GM18508 (cell line): Measurements from ENCODE around the gene HAUS5.

ENCODE experiments used
- ATAC-seq: cut with Tn5 transposase; IDR thresholded peaks from one replicate; pipeline ENCODE4 v1.9.1; 2021; ENCODE audit warnings: moderate number of reproducible peaks; ENCODE audit not compliant: insufficient read depth, unreplicated experiment

The HAUS5 gene

DNA sequence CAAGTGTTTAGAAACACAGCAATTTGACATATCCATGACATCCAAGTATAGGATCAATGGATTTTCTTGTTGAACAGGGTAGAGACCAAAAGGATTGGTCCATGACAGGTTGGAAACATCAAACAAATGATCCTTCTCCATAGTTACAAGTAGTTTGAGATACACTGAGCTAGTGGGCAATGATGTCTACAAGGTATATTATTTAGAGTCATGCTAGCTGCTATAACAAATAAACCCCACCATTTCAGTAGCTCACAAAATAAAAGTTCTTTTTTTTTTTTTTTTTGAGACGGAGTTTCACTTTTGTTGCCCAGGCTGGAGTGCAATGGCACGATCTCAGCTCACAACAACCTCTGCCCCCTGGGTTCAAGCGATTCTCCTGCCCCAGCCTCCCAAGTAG is 4.9 kb upstream of the HAUS5 start:
- no peak for ATAC-seq

DNA sequence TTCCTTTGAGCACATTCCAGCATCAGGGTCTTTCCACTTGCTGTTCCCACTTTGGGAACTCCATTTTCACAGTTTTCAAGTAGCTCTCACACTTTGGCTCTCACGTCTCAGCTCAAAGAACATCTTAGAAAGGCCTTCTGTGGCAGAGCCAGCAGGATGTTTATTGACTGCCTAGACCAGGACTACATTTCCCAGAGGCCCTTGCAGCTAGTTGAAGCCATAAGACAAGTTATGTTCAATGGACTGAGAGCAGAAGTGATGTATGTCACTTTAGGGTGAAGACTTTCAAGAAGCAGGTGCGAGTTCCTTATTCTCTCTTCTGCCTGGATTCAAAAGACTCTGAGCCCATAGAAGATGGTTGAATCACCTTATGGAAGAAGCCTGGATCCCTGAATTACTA is 4.3 kb upstream of the HAUS5 start:
- ATAC-seq = no peak

DNA sequence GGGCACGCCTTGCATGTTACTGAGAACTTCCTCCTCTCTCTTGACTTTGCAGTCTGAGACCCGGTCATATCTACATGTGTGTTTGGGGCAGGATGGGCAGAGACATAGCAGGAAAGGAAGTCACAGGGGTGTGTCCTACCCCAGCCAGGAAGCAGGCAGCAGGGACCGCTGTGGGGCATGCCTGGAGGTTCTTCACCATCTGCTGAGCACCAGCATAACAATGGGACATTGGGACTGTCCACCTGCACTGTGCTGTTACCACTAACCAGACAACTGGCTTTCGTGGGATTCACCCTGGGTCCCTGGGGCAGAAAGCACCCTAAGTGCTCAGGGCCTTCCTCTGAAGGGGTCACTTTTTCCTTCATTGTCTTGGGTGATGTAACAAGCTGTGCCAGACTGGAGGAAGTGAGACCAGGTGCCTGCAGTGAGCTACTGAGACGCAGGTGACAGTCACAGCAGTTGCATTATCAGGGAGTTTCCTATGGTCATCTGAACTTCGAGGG is 2.6 kb upstream of the HAUS5 start:
- ATAC-seq = no peak

DNA sequence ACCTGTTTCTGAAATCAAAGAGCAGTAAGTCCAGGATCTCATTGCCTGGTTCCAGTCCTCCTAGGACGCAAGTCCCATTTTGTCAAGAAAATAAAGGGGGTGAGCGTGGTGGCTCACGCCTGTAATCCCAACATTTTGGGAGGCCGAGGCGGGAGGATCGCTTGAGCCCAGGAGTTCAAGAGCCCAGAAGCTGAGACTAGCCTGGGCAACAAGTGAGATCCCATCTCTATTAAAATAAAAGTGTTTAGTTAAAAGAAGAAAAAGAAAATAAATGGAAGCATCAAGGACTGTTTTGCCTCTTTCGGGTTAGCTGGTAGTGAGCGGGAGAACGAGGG is 344 bp upstream of the HAUS5 start:
- no peak for ATAC-seq

DNA sequence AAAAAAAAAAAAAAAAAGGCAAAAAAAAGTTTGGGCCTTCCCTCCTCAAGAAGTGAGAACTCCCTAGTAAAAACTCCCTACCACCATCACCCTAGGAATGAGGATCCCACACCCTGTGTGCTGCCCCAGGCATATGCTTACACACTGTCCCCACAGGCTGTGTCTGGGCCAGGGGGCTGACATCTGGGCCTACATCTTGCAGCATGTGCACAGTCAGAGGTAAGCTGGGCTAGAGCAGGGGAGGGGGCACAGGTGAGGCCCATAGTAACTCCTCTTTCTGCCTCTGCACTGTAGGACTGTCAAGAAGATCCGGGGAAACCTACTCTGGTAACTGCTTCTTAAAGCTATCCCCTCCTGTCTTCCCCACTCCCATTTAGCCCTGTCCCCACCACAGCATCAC is 1.0 kb downstream of the HAUS5 start:
- ATAC-seq = no peak

DNA sequence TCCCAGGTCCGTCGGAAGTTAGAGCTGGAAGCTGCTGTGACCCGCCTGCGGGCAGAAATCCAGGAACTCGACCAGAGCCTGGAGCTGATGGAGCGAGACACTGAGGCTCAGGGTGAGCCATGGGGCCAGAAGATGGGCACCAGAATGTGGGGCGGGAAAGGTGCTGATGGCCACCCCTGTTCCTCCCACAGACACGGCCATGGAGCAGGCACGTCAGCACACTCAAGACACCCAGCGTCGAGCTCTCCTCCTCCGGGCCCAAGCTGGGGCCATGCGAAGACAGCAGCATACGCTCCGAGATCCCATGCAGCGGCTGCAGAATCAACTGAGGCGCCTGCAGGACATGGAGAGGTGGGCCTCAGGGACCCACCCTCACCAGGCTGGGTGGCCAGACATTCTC is 2.5 kb downstream of the HAUS5 start:
- ATAC-seq = no peak

DNA sequence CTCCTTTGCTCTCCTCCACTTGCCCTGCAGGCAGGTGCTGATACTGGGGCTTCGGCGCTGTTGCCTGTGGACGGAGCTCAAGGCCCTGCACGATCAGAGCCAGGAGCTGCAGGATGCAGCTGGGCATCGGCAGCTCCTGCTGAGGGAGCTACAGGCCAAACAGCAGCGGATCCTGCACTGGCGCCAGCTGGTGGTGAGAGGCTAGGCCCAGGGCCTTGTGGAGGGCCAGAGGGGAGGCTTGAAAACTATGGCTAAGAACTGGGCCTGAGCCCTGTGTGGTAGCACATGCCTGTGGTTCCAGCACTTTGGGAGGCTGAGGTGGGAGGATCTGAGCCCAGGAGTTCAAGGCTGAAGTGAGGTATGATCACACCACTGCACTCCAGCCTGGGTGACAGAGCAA is 6.3 kb downstream of the HAUS5 start:
- ATAC-seq = no peak

DNA sequence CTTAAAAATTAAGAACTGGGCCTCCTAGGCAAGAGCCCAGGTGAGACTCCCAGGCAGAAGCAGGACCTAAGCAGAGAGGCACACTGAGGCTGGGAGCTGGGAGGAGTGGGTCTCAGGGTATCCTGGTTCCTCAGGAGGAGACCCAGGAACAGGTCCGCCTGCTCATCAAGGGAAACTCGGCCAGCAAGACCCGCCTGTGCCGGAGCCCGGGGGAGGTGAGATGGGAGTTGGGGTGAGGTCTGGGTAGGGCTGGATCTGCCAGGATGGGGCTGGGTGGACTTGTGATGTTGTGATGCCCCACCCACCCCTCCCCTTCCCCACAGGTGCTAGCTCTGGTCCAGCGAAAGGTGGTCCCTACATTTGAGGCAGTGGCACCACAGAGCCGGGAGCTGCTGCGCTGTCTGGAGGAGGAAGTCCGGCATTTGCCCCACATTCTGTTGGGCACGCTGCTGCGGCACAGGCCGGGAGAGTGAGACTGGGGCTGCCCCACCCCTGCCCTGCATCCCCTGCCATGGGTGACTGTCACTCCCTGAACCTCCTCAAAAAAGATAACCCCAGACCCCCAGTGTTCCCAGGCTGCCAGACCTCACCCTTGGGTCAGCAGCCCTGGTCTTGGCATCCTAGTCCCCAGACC is 6.9 kb downstream of the HAUS5 start:
- ATAC-seq = no peak

DNA sequence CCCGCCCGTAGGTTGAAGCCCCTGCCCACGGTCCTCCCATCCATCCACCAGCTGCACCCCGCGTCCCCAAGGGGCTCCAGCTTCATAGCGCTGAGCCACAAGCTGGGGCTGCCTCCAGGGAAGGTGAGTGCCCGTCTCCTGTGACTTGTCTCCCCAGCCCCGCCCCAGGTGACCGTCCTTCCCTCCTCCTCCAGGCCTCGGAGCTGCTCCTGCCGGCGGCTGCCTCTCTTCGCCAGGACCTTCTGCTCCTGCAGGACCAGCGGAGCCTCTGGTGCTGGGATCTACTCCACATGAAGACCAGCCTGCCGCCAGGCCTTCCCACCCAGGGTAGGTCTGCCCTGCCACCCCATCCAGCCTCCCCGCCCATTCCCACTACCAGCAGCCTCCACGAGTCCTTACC is 7.5 kb downstream of the HAUS5 start:
- ATAC-seq = no peak

DNA sequence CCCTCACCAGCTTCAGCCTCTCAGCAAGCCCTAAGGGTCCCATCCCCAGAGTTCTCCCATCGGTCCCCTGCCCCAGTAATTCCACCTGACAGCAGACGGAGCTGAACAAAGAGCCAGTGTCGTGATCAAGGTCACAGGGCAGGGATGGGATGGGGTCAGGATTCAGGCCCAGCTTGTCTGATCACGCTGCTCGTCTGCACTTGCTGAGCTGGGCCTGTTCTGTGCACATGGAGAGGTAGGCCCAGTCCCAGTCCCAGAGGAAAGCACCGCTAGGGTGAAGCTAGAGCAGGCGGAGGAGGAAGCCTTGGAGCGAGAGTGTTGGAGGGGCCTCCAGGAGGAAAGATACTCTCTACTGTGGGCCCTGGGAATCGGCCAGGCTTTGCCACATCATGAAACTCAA is 9.2 kb downstream of the HAUS5 start:
- no peak for ATAC-seq

DNA sequence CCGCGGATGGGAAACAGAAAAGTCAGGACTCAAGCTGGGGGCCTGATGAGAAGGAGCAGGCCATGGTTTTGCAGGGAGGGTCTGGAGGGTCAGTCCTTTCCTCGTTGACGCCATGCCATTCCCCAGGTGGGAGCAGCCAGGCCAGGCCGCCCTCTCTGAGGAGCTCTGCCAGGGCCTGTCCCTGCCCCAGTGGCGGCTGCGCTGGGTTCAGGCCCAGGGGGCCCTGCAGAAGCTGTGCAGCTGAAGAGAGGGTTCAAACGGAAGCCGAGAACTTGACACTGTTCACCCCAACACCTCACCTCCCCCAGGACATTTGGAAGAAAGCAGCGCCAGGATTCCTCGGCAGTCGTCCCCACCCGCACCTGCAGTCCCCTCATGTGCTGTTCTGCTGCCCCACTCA is 10.2 kb downstream of the HAUS5 start:
- ATAC-seq = no peak

DNA sequence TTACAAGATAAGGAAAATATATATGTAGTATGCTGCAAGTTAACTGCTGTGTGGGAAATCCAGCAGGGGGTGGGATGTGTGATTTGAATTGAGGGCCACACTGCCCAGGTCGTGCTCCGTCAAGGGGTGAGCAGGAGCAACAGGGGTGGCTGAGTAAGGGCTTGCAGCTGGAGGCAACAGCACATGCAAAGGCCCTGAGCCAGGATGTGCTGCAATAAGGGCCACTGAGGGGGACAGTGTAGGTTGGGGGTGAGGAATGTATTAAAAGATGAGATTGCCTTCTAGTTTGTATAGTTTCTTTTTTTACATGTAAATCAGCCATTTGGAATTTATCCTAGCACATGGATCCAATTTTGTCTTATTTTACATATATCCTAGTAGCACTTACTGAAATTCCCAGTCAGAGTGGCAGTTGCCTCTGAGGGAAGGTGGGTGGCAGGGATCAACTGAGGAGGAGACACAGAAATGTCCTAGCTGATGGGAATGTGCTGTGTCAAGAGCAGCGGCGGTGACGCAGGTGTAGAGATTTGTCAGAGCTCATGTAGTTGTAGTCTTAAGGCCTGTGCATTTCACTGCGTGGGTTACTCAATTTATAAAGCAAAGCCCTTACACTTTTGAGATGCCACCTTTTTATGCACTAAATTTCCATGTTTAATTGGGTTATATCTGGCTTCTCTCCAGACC is 10.9 kb downstream of the HAUS5 start:
- ATAC-seq = no peak

DNA sequence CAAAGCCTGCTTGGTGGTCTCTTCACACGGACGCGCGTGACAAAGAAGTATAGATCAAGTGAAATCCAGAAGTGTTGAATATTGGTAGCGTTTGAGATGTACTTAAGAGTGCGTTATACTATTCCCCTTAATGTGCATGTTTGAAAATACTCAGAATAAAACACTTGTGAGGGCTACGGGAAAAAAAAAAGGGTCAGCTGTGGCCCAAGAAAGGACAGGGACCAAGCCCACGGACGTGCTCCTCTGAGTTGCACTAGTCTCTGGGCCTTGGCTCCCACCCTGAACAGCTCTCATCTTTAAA is 15.7 kb downstream of the HAUS5 start:
- no peak for ATAC-seq

DNA sequence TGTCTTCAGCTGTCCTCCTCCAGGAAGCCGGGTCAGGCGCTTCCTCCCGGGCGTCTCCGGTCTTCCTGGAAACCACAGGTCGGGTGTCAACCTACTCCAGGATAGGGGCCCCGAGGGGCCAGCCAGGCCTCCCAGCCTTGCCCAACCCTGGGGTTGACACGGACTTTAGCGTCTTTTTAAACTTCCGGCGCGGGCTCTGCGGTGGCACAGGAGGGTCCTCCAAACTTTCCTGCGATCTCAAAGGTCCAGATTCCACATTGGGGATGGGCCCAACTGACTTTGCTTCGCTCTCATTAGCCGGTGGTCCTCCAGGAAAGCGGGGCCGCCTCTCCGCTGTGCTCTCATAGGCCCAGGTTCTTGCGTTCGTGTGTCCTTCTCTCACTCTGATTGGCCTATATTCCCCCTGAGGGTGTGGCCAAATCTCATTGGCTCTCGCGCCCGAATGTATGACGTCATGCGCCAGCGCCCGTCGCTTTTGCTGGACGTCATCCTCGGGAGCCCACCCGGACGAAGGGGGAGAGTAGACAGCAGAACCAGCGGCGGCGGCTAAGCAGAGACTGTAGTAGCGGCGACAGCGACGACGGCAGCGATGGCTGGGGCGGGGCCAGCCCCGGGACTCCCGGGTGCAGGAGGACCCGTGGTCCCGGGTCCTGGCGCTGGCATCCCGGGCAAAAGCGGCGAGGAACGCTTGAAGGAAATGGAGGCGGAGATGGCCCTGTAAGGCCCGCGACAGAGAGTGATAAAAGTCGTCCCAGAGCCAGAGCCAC is 16.2 kb downstream of the HAUS5 start, which contains the start of gene RBM42:
TSS of gene RBM42 (plus strand) at position 472 of the 767 bp plus-strand sequence. CDS start at position 590, 118 bp downstream.
- ATAC-seq = peak; percentile 93

DNA sequence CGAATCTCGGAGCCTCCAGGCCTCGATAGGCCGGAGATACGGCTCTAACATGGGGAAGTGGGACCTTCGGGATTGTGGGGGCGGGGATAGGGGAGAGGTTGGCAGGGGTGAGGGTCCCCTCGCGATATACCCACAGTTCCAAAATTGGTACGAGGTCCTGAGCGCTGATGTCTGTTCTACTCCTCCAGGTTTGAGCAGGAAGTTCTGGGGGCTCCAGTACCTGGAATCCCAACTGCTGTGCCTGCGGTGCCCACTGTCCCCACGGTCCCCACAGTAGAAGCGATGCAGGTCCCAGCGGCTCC is 16.7 kb downstream of the HAUS5 start:
- no peak for ATAC-seq

DNA sequence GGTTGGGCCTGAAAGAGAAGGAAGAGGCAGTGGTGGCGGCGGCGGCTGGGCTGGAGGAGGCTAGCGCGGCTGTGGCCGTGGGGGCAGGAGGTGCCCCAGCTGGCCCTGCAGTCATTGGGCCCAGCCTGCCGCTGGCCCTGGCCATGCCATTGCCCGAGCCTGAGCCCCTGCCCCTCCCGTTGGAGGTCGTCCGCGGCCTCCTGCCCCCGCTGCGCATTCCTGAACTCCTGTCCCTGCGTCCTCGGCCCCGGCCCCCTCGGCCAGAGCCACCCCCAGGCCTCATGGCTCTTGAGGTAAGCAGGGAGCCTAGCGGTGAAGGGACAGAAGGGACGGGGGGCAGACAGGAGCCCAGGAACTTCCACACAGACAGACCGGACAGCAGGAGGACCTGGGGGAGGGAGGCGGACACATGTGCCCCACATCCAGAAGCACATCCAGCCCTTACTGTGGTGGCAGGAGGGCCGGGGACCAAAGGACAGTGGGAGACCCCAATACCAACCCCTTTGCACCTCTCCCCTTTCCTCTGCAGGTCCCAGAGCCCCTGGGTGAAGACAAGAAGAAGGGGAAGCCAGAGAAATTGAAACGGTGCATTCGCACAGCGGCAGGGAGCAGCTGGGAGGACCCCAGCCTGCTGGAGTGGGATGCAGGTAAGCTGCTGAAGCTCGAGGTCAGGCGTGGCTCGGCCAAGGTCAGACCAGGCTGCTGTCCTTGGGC is 21.3 kb downstream of the HAUS5 start:
- ATAC-seq = no peak

DNA sequence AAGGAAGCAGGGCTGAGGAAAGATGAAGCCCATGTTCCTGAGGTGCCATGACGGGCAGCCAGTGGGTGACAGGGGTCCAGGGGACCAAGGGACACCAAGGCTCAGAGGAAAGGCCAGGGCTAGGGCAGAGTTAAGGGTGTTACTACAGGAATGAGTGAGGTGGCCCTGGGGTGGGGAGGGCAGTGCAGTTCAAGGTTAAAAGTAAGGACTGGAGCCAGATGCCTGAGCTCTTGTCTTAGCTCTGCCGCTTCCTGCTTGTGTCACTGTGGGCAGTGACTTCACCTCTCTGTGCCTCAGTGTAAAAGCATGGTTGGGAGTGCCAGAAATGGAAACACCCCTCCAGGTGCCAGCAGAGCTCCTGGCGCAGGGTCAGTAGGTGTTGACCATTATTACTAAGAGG is 24.1 kb downstream of the HAUS5 start:
- no peak for ATAC-seq

DNA sequence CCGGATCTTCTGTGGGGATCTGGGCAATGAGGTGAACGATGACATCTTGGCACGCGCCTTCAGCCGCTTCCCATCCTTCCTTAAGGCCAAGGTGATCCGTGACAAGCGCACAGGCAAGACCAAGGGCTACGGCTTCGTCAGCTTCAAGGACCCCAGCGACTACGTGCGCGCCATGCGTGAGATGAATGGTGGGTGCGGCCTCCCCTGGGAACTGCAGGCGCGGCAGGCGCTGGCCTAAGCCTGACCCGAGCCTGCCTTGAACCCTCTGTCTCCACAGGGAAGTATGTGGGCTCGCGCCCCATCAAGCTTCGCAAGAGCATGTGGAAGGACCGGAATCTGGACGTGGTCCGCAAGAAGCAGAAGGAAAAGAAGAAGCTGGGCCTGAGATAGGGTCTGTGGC is 24.6 kb downstream of the HAUS5 start:
- ATAC-seq = no peak

DNA sequence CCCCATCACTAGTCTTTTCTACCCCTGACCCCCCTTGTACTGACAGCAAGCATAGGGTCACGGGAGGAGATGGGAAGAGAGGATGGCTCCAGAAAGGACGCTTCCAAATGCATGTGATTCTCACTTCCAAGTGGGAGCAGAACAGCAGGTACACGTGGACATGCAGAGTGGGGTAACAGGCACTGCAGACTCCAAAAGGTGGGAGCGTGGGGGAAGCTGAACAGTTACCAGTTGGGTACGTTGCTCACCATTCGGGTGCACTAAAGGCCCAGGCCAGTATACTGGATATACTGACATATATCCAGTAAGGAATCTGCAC is 26.7 kb downstream of the HAUS5 start:
- no peak for ATAC-seq

DNA sequence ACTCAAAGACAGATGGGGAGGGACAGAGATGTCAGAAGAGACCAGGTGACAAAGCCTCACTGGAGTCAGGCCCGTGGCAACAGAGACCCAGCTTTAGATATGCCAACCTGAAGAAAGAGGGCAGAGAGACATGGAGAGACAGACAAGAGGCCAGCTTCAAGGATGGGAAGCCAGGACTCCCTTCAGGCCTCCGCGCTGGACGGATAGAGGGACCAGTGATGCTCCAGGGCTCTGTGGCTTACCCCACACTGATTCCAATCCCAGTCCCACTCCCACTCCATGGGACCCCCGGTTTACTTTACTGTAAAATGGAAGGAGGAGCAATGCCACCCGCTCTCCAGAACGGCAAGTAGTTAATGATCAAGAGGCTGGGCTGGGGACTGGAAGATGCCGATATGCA is 27.3 kb downstream of the HAUS5 start:
- ATAC-seq = no peak

DNA sequence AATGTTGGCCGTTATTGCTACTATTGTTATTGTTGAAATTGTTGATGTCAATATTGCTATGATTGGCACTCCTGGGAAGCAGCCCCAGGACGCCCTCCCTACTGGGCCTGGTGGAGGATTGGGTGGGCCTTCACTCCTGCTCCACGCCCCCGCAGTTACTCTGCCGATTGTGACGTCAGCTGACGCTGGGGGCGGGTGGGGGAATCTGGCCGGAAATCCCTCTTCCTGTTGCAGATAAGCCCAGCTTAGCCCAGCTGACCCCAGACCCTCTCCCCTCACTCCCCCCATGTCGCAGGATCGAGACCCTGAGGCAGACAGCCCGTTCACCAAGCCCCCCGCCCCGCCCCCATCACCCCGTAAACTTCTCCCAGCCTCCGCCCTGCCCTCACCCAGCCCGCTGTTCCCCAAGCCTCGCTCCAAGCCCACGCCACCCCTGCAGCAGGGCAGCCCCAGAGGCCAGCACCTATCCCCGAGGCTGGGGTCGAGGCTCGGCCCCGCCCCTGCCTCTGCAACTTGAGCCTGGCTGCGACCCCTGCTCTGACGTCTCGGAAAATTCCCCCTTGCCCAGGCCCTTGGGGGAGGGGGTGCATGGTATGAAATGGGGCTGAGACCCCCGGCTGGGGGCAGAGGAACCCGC is 29.1 kb downstream of the HAUS5 start, which contains the start of gene ETV2:
TSS of gene ETV2 (plus strand) at position 231 of the 637 bp plus-strand sequence. CDS start 716 bp downstream, outside the sequence.
- no peak for ATAC-seq
